ENCODE measurements around the gene NLRP8. TPM values are rescaled to one million over a fixed set of nuclear protein-coding genes. Genes with fewer than 3 reads are reported as not detected.

The NLRP8 gene
- total RNA-seq, 1 donor from 2014 or later, result not detected

DNA sequence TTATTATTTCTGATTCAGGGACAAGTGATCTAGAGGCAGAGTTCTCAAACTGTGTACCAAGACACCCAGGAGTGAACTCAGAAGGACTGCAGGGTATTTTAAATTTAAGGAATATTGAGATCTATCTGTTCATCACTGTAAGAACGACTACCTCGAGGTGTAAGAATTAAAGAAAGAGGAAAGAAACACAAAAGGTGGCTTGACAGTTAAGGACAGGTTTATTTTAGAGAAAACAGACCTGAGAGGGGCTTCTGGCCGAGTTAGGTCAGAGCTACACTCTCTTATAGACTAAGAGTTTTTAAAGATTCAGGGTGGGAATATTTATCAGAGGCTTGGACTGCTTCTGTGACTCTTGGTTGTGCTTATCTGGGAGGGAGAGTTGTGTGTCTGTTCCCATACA lies 26.4 kb downstream of the NLRP8 start:
- Mint-ChIP-seq H3K36me3 (ENCODE audit: low read depth) (no peaks in the 10 kb centered on the region), H3K27ac (no peak overlapping the region), H3K4me3 (no peak overlapping the region), H3K4me1 (no peaks in the 10 kb centered on the region), H3K9me3 (peaks cover 12% of the 10 kb centered on the region), H3K27me3 (peaks cover 4% of the 10 kb centered on the region)
- DNase-seq (no peak), ATAC-seq (ENCODE audit: low read depth) (no peak)
- intact Hi-C loops (cut with micrococcal nuclease), result no loop called here
- POLR2A ChIA-PET, result no interaction called here
- CTCF ChIA-PET, result no interaction called here
- TF ChIP-seq, protein P1, sequence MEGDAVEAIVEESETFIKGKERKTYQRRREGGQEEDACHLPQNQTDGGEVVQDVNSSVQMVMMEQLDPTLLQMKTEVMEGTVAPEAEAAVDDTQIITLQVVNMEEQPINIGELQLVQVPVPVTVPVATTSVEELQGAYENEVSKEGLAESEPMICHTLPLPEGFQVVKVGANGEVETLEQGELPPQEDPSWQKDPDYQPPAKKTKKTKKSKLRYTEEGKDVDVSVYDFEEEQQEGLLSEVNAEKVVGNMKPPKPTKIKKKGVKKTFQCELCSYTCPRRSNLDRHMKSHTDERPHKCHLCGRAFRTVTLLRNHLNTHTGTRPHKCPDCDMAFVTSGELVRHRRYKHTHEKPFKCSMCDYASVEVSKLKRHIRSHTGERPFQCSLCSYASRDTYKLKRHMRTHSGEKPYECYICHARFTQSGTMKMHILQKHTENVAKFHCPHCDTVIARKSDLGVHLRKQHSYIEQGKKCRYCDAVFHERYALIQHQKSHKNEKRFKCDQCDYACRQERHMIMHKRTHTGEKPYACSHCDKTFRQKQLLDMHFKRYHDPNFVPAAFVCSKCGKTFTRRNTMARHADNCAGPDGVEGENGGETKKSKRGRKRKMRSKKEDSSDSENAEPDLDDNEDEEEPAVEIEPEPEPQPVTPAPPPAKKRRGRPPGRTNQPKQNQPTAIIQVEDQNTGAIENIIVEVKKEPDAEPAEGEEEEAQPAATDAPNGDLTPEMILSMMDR (IDR thresholded peaks at IDR 0.05), result no peak

DNA sequence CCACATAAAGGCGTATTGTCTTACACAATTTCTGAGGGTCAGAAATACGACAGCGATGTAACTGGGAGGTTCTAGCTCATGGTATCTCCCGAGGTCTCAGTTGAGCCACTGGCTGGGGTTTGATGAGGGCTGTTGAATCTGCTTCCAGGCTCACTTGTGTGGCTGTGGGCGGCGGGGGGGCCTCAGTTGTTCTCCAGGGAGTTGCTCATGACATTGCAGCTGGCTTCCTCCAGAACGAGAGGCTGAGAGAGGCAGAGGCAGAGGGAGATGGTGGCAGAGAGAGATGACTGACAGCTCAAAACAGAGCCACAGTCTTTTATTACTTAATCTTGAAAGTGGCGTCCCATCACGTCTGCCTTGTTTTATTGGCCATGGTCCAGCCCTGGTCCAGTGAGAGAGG lies 32.8 kb downstream of the NLRP8 start:
- TF ChIP-seq, protein P1 (IDR thresholded peaks at IDR 0.05), result no peak
- H3K27ac Mint-ChIP-seq, result no peak overlapping the region
- no peak for ATAC-seq (ENCODE audit: low read depth)
- H3K9me3 Mint-ChIP-seq, result peaks cover 13% of the 10 kb centered on the region
- intact Hi-C loops (cut with micrococcal nuclease), result no loop called here
- CTCF ChIA-PET, result no interaction called here
- H3K4me1 Mint-ChIP-seq, result no peaks in the 10 kb centered on the region
- no peak for DNase-seq
- H3K4me3 Mint-ChIP-seq, result no peak overlapping the region
- no peaks in the 10 kb centered on the region for H3K36me3 Mint-ChIP-seq (ENCODE audit: low read depth)
- peaks cover 2% of the 10 kb centered on the region for H3K27me3 Mint-ChIP-seq
- POLR2A ChIA-PET, result no interaction called here

DNA sequence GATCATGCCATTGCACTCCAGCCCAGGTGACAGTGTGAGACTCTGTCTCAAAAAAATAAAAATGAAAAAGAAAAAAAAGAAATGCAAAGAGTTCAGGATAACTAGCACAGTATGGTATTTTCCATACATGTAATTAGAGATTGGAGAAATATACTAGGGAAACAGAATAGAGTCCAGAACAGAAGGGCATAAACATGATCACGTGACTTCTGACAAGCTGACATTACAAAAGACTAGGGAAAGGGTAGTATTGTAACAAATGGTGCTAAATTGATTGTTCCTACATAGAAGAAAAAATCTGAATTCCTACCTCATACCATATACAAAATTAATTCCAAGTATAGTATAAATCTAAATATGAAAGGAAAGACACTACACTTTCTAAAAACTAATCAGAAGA lies 37.6 kb downstream of the NLRP8 start:
- Mint-ChIP-seq H3K36me3 (ENCODE audit: low read depth) (no peaks in the 10 kb centered on the region), H3K27me3 (peaks cover 2% of the 10 kb centered on the region), H3K4me1 (no peaks in the 10 kb centered on the region), H3K4me3 (no peak overlapping the region), H3K9me3 (peaks cover 4% of the 10 kb centered on the region), H3K27ac (no peak overlapping the region)
- TF ChIP-seq, protein P1 (IDR thresholded peaks at IDR 0.05), result no peak
- CTCF ChIA-PET, result no interaction called here
- intact Hi-C loops (cut with micrococcal nuclease), result no loop called here
- POLR2A ChIA-PET, result no interaction called here
- DNase-seq, result no peak
- no peak for ATAC-seq (ENCODE audit: low read depth)

DNA sequence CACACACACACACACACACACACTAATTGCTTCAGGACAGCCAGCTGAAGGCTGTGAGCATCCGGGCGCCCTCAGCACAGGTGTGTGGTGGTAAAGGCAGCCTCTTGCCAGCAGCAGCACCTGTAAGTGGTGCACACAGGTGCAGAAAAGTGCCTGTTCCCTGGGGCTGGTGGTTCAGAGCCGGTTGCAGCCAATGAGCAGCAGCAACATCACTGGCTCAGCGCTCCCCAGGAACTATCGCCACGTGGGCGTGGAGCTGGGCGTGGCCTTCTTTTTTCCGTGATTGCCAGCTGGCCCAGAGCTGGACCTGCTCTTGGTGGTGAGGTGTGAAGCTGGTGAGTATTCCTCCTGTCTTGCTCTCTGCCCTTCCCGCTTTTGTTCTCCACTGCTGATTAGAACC lies 38.9 kb downstream of the NLRP8 start, which contains the start of gene NLRP5:
Gene NLRP5, plus strand, starts transcription at position 289 of the 400 bp plus-strand sequence.
- no peaks in the 10 kb centered on the region for H3K4me1 Mint-ChIP-seq
- H3K36me3 Mint-ChIP-seq (ENCODE audit: low read depth), result no peaks in the 10 kb centered on the region
- H3K27ac Mint-ChIP-seq, result no peak within 1 kb of the TSS
- no peak for DNase-seq
- H3K9me3 Mint-ChIP-seq, result peaks cover 4% of the 10 kb centered on the region
- intact Hi-C loops (cut with micrococcal nuclease), result no loop called here
- ChIA-PET POLR2A (no interaction called here), CTCF (no interaction called here)
- no peak for ATAC-seq (ENCODE audit: low read depth)
- TF ChIP-seq, protein P1 (IDR thresholded peaks at IDR 0.05), result no peak
- no peak within 1 kb of the TSS for H3K4me3 Mint-ChIP-seq
- peaks cover 1% of the 10 kb centered on the region for H3K27me3 Mint-ChIP-seq

DNA sequence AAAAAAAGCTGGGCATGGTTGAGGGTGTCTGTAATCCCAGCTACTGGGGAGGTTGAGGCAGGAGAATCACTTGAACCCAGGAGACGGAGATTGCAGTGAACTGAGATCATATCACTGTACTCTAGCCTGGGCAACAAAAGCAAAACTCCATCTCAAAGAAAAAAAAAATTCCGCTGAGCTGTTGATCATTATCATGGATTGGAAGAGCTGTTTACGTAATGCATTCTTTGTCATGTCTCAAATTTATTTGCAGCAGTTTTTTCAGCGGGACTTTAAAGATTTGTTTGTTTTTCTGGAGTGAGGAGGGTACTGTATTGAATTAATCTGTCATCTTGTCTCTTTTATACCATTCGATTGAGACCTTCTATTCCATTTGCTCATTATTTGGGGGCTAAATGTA lies 43.2 kb downstream of the NLRP8 start:
- intact Hi-C loops (cut with micrococcal nuclease), result no loop called here
- TF ChIP-seq, protein P1 (IDR thresholded peaks at IDR 0.05), result no peak
- H3K4me1 Mint-ChIP-seq, result no peaks in the 10 kb centered on the region
- H3K9me3 Mint-ChIP-seq, result peaks cover 9% of the 10 kb centered on the region
- DNase-seq (no peak), ATAC-seq (ENCODE audit: low read depth) (no peak)
- H3K27ac Mint-ChIP-seq, result no peak overlapping the region
- no peaks in the 10 kb centered on the region for H3K27me3 Mint-ChIP-seq
- no peaks in the 10 kb centered on the region for H3K36me3 Mint-ChIP-seq (ENCODE audit: low read depth)
- POLR2A ChIA-PET, result no interaction called here
- CTCF ChIA-PET, result no interaction called here
- no peak overlapping the region for H3K4me3 Mint-ChIP-seq
